Endothelial cell of umbilical vein (primary cell): ENCODE data around the gene ETF1. TPM values are rescaled to one million over a fixed set of nuclear protein-coding genes. Genes with fewer than 3 reads are reported as not detected.

ENCODE experiments used
- BruUV-seq: library from RNA; stranded (reverse); fragments of 400-500 nt; replicated peaks from 2 replicates; lab custom pipeline; 2021; lab: Mats Ljungman, UMichigan
- CTCF ChIA-PET: fragments of 300-600, 350-600 bp; sonication (Branson Sonifier 250); formaldehyde crosslinking; loops from one replicate; lab custom pipeline; 2021; ENCODE audit warnings: antibody characterized with exemption, inconsistent platforms; lab: Charles Lee
- POLR2A ChIA-PET: fragments of 300-600, 350-600 bp; sonication (Branson Sonifier 250); formaldehyde crosslinking; loops from one replicate; lab custom pipeline; 2021; ENCODE audit warnings: antibody characterized with exemption, inconsistent platforms; lab: Charles Lee
- DNase-seq: peaks from one replicate; pipeline ENCODE4 v3.0.0-alpha.2; 2011; ENCODE audit warnings: low read depth, low spot score
- FAIRE-seq: peaks from 2 replicates; lab custom pipeline; 2011; peaks lifted over from hg19 to GRCh38; lab: Jason Lieb, UNC
- H2AFZ ChIP-seq: 2 replicates; pipeline ENCODE4 v1.6.0; 2012; ENCODE audit warnings: low read depth, low read length, control low read depth, inconsistent platforms
- H3K27ac ChIP-seq: 2 replicates; pipeline ENCODE4 v1.5.1; 2011; ENCODE audit warnings: low read depth, mild to moderate bottlenecking, control low read depth, low read length, moderate library complexity; ENCODE audit not compliant: insufficient read depth
- H3K27me3 ChIP-seq, 2 experiments: 2 replicates each; pipeline versions ENCODE4 v1.6.0 to v1.6.1; 2011; ENCODE audit warnings: low read length in 2 of 2, mixed read lengths in 1 of 2; ENCODE audit not compliant: control insufficient read depth in 2 of 2, insufficient read depth in 2 of 2
- H3K36me3 ChIP-seq, 2 experiments: 2 replicates in 1 of 2; 3 replicates in 1 of 2; pipeline ENCODE4 v1.5.1; 2011; ENCODE audit warnings: low read length in 2 of 2, mild to moderate bottlenecking in 1 of 2, moderate library complexity in 1 of 2; ENCODE audit not compliant: control insufficient read depth in 2 of 2, insufficient read depth in 2 of 2; ENCODE audit errors: extremely low read depth in 1 of 2
- H3K4me1 ChIP-seq: 3 replicates; pipeline ENCODE4 v1.5.1; 2011; ENCODE audit warnings: mild to moderate bottlenecking, low read length; ENCODE audit not compliant: control insufficient read depth, insufficient read depth; ENCODE audit errors: extremely low read depth
- H3K4me2 ChIP-seq: 2 replicates; pipeline ENCODE4 v1.6.1; 2011; ENCODE audit warnings: low read length, control low read depth, mixed read lengths; ENCODE audit not compliant: insufficient read depth
- H3K4me3 ChIP-seq, 3 experiments: fragments of 200-600 bp in 1 of 3; sonication (generic), shearing (Covaris generic) in 1 of 3; replicated peaks in 1 of 3; 2 replicates each; pipeline ENCODE4 v1.5.1; 2011 to 2016; ENCODE audit warnings: control low read depth in 3 of 3, low read length in 3 of 3, mild to moderate bottlenecking in 2 of 3, inconsistent platforms in 1 of 3, low read depth in 1 of 3, moderate library complexity in 1 of 3; ENCODE audit not compliant: insufficient read depth in 1 of 3
- H3K79me2 ChIP-seq: 2 replicates; pipeline ENCODE4 v1.6.0; 2012; ENCODE audit warnings: low read length, inconsistent platforms; ENCODE audit not compliant: control insufficient read depth, insufficient read depth
- H3K9ac ChIP-seq: replicated peaks from 2 replicates; pipeline ENCODE3; 2011; ENCODE audit warnings: low read length, control low read depth; ENCODE audit not compliant: insufficient read depth; ENCODE audit errors: extremely low read depth
- H3K9me1 ChIP-seq: replicated peaks from 3 replicates; pipeline ENCODE4 v1.6.0; 2011; ENCODE audit warnings: mild to moderate bottlenecking, low read length; ENCODE audit not compliant: control insufficient read depth, insufficient read depth; ENCODE audit errors: extremely low read depth
- H3K9me3 ChIP-seq: replicated peaks from 2 replicates; pipeline ENCODE4 v1.5.1; 2012; ENCODE audit warnings: low read length, inconsistent platforms; ENCODE audit not compliant: control insufficient read depth, insufficient read depth
- H4K20me1 ChIP-seq: replicated peaks from 2 replicates; pipeline ENCODE3; 2011; ENCODE audit warnings: mild to moderate bottlenecking, low read length; ENCODE audit not compliant: control insufficient read depth, insufficient read depth; ENCODE audit errors: extremely low read depth
- CTCF ChIP-seq, 2 donors: IDR thresholded peaks; 1 replicate in 1 of 2; 2 replicates in 1 of 2; pipeline ENCODE4 v1.5.1; 2011; ENCODE audit warnings: low read length in 2 of 2, mild to moderate bottlenecking in 2 of 2, moderate library complexity in 2 of 2, control low read depth in 1 of 2, inconsistent platforms in 1 of 2, low read depth in 1 of 2; ENCODE audit not compliant: insufficient read depth in 1 of 2; ENCODE audit errors: extremely low read depth in 1 of 2
- EZH2 ChIP-seq: IDR thresholded peaks from 2 replicates; pipeline ENCODE4 v1.6.1; 2012; ENCODE audit warnings: borderline replicate concordance, low read depth, mild to moderate bottlenecking, moderate library complexity, low read length, inconsistent platforms; ENCODE audit not compliant: severe bottlenecking
- FOS ChIP-seq: IDR thresholded peaks from 2 replicates; pipeline ENCODE4 v1.6.1; 2011; ENCODE audit warnings: mild to moderate bottlenecking, low read length, moderate library complexity, borderline replicate concordance; ENCODE audit not compliant: insufficient read depth
- GATA2 ChIP-seq: IDR thresholded peaks from 2 replicates; pipeline ENCODE4 v1.7.0; 2011; ENCODE audit warnings: low read depth, mild to moderate bottlenecking, moderate library complexity, mixed read lengths, low read length; ENCODE audit not compliant: insufficient read length, insufficient read depth
- JUN ChIP-seq: IDR thresholded peaks from 2 replicates; pipeline ENCODE4 v1.6.1; 2011; ENCODE audit warnings: borderline replicate concordance, low read depth; ENCODE audit not compliant: insufficient read length, insufficient read depth
- MAX ChIP-seq: IDR thresholded peaks from 2 replicates; pipeline ENCODE4 v1.6.1; 2011; ENCODE audit not compliant: insufficient read depth, insufficient read length
- MYC ChIP-seq: IDR thresholded peaks from one replicate; pipeline ENCODE4 v1.6.1; 2011; ENCODE audit warnings: mild to moderate bottlenecking, low read depth, low read length
- POLR2A ChIP-seq: IDR thresholded peaks from 2 replicates; pipeline ENCODE4 v1.6.1; 2012; ENCODE audit warnings: low read depth, mild to moderate bottlenecking, control low read depth, low read length
- POLR2AphosphoS5 ChIP-seq: IDR thresholded peaks from 2 replicates; pipeline ENCODE4 v1.6.1; 2012; ENCODE audit warnings: low read depth, mild to moderate bottlenecking, control low read depth, low read length, moderate library complexity; ENCODE audit not compliant: insufficient read depth
- dilution Hi-C: fragments of 300-500 bp; cut with MboI; formaldehyde crosslinking; loops from one replicate; pipeline ENCODE4 v1.15.0; 2019; ENCODE audit warnings: low sequenced_read_pairs; ENCODE audit not compliant: extremely low pct_ligation_motif_present
- intact Hi-C: fragments of 100-400 bp; cut with micrococcal nuclease; formaldehyde crosslinking; loops from one replicate; pipeline ENCODE4 v1.10.0; 2022
- polyA plus RNA-seq, 4 experiments: library from polyadenylated mRNA; depleted of rRNA in 3 of 4; stranded (reverse) in 3 of 4; unstranded in 1 of 4; fragments of >200 nt; gene quantifications; 2 replicates each; pipeline versions ENCODE4 v1.2.1 to v1.2.3, GENCODE V29; 2011 to 2012; ENCODE audit warnings: missing spikeins in 1 of 4
- total RNA-seq: library from RNA; stranded (reverse); gene quantifications from 2 replicates; pipeline ENCODE4 v1.2.3, GENCODE V29; 2021

ETF1 gene
- total and polyA plus RNA-seq, 2 donors (not counting 3 experiments of a cell fraction or from before 2014, with no cell fraction given) = 32.9 to 114 TPM

- Histone ChIP-seq H2AFZ (no peak overlapping the region), H3K27me3 (no peaks in the 10 kb centered on the region), H3K36me3 (no peaks in the 10 kb centered on the region), H3K9me1 (no peaks in the 10 kb centered on the region), H3K9me3 (no peaks in the 10 kb centered on the region), H3K4me3 (no peak overlapping the region), H3K4me2 (no peak overlapping the region), H3K27ac (no peak overlapping the region), H3K79me2 (peaks cover 63% of the 10 kb centered on the region), H3K4me1 (peaks cover 23% of the 10 kb centered on the region), H4K20me1 (no peaks in the 10 kb centered on the region), H3K9ac (no peak overlapping the region)
- BruUV-seq = no TSS peak
- ChIA-PET CTCF (no interaction called here), POLR2A (no interaction called here)
- intact Hi-C loops = no loop called here
- no peak for DNase-seq
- TF ChIP-seq GATA2 (no peak), MAX (no peak), CTCF (IDR thresholded peaks at IDR 0.05; ENCODE audit: extremely low read depth in 1 of 2, insufficient read depth in 1 of 2, low read depth in 1 of 2, low read length in 2 of 2) (no peak), MYC (no peak), EZH2 (no peak), FOS (no peak), JUN (no peak), POLR2AphosphoS5 (no peak), POLR2A (no peak)
- no peak for FAIRE-seq
- dilution Hi-C loops = no loop called here
Observed at GRCh38 chr5:138545919-138546562, 3.0 kb upstream of the ETF1 start.
